Activated CD4-positive, alpha-beta T cell treated with anti-CD3 and anti-CD28 coated beads for 1 hour (primary cell): Measurements from ENCODE around the gene SIMC1.
"Not testable (repeated sequence)": the region's sequence is repeated elsewhere in the genome, so short reads cannot be mapped to it uniquely, and the experiment has no call there.

Source experiments
- DNase-seq: peaks from one replicate; pipeline ENCODE4 v3.0.0-alpha.2; 2020

Gene SIMC1

DNA sequence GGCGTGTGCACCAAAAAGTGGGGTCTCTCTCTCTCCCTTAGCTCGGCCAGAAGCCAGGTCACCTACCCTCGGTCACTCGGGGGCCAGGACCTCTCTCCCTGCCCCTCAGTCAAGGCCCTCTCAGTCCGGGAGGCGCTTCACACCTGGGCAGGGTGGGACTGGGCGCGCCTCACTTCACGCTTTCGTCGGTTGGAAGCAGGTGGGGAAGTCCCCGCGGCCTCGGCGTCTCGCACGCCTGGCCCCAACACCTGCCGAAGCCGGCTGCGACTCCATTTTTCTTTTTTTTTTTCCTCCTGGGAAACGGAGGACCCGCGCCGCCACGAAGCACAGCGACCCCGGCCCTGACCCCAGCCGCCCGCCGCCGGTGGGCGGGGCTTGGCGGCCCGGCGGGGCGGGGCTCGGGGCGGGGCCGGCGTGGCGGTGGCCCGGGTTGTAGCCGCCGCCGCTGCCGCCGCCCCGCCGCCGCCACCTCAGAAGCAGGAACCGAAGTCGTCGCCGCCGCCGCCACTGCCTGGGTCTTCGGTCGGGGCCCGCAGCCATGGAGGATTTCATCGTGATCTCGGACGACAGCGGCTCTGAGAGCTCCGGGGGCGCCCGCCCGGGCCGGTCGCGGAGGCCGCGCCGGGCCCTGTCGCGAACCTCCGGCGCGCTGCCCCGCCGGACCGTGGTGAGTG is at the start of gene SIMC1:
TSS of gene SIMC1 (plus strand) at position 454 of the 674 bp plus-strand sequence. CDS start at position 539, 85 bp downstream.
- DNase-seq = peak; percentile 37

DNA sequence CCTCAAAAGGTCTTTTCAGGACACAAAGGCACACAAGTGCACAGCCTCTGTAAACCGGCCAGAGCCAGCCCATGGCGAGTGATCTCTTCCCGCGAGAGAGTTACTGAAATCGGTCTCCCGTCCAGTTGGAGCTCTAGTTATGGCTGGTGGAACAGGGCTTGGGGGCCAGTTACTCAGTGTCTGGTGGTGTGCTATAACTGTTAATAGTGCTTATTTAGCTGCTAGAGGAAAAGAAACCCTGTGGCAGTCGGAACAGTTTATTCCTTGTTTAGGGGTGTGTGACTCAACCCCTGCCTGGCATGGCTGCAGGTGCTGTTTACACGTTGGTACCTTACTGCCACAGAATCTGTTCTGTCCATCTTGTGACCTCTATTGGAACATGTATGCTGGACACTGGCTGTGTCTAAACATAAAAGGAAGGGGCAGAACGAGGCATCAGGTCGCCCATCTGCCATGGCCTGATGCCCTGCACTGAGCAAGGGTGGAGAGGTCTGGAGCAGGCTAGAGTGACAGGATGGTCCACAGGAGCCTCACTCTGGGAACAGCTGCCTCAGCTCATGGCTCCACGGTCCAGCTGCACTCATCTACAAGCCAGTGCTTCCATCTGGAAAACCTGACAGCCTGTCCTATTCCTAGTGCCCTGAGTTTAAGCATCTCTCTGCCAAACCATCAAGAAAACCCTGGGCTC is 49.6 kb upstream of the SIMC1 start:
- DNase-seq = no peak

DNA sequence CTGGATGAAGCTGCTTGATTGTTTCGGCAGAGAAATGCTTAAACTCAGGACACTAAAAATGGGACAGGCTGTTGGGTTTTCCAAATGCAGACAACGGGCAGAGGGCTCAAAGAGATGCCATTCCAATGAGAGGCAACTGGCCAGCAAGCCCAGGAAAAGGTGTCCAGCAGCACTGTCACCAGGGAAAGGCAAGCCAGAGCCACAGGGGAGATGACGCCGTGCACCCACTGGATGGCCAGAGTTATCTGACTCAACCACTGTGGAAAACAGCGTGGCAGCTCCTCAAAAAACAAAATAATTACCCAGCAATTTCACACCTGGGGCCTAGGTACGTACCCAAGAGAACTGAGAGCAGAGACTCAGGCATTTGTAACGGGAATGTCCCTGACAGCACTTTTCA is 48.4 kb upstream of the SIMC1 start:
- no peak for DNase-seq

DNA sequence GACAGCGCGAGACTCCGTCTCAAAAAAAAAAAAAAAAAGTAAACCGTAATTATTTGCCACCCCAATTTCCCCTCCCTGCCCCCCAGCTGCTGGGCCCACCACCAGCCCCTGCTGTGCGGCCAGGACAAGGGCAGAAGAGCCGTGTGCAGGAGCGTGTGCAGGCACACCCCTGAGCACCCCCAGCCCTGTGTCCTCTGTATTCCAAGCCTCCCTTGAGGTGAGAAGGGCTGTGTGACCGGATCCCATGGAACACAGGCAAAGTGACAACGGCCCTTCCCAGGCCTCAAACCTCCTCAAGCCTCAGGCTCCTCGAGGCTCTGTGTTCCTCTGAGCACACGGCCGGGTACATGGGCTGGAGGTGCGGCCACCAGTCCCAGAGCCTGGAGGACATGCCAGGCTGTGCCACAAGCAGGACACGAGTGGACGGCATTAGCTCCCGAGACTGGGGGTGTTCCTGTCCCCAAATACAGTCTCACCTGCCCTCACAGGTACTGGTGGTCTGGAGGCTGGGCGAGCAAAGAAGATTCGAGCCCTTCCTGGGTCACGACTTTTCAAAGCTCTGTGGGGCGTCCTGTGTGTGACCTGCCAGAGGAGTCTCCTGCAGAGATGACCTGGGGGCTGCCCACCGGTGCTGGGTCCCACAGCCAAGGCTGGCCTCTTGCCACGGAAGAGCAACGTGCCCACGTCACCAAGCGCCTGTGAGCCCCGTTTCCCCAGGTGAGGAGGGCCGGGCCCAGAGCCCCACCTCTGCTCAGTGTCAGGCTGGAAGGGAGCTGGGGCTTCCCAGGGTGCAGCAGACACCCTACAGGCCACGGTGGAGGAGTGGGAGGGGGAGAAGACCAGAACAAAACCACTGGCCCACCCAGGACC is 47.1 kb upstream of the SIMC1 start:
- no peak for DNase-seq

DNA sequence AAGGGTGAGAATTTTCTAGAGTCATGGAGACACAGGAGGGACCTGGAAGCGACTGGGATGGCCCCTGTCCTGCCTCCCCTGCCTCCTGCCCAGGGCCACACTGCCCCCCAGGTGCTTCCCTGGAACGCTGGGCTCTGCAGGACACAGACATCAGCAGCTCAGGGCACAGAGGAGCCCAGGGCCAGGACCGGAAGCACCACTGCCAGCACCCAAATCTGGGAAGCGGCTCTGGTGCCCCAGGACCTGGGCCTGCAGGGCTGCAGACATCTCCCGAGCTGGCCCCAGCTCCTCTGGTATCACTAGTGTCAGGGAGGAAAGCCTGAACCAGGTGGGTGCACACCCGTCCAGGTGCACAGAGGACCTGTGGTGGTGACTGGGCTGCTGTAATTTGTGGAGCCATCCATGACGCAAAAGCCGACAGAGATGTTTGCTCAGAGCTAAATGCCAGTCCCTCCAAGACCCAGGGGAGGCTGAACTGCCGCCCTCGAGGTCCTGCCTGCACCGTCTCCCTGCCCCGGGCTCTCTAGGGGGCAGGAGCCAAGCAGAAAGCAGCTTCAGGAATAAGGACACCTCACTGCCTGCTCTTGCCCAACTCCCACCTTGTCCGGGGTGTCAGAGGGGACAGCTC is 46.0 kb upstream of the SIMC1 start:
- DNase-seq = no peak

DNA sequence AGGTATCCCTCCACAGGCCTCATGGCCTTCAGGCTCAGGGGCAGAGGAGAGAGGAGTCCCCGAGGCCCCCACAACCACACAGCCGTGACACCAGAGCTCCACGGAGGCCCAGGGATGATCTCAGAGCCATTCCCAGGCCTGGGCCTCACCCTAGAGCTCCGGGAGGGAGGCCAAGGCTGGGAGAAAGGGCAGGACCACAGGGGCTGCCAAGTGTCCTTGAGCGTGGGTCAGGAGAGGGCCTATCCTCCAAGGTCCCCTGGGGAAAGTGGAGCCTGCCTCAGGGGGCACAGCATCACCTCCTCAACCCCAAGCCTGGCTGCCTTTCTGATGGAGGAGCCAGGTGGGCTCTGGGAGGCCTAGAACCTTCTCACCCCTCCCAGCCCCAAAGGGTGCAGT is 45.5 kb upstream of the SIMC1 start:
- DNase-seq = not testable (repeated sequence)

DNA sequence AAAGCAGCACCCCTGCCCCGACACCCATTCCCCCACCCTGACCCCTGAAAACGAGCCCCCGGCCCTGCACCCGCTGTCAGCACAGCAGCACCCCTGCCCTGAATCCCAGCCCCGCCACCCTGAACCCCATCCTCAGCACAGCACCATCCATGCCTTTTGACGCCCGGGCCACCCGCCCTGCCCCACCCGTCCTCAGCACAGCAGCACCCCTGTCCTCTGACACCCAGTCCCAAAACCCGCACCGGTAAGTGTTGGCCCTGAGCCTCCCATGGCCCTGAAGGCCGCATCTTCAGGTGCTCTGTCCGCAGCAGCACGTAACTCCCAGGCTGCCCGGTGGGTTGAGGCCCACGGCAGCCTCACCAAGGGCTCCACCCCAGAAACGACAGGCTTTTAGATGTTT is 44.6 kb upstream of the SIMC1 start:
- not testable (repeated sequence) for DNase-seq

DNA sequence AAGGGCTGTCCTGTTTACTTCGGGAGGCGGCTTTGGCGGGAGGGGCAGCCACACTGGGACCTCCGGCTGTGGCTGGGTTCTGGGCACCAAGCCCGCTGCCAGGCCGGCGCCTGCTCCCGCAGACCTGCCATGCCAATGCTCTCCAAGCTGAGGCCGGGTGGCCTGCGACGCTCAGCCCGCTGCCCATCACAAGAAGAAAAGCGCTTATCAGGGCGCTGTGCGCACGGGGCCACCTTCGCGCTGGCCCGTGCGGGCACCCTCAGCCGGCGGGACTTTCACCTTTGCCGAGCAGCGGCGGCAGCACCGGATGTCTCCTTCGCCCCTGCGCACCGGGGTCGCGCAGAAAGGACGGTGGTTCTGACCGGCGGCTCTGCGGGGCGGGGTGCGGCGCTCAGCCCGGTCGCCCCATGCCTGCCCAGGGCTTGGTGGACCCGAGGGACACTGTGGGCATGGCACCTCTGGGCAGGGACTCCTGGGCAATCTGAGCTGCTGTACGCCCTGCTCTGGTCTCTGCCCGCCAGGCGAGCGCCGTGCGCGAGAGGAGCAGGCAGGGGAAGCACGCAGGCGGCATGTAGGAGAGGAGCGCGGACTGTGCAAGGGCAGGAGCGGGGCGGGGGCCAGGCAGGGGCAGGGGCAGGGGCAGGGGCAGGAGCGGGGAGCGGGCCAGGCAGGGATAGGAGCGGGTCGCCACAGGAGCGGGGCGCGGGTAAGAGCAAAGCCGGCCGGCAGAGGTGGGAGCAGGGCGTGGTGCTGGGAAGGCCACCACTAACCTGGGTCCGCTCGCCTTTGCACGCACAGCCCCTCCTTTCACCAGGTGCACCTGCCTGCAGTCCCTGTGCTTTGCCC is 43.8 kb upstream of the SIMC1 start:
- not testable (repeated sequence) for DNase-seq

DNA sequence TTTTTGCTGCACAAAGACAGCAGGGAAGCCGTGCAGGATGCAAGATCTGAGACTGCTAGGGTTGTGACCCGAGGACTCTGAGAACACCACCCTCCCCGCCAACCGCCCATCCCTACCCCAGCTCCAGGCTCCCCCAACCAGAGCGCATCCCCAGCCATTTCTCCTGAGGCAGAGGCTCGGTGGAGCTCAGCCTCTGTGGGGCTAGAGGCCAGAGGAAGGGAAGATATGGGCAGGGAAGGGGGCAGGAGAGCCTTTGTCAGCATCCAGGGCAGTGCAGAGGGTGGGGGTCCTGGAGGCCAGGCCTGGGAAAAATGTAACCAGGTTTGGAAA is 43.2 kb upstream of the SIMC1 start:
- DNase-seq = not testable (repeated sequence)

DNA sequence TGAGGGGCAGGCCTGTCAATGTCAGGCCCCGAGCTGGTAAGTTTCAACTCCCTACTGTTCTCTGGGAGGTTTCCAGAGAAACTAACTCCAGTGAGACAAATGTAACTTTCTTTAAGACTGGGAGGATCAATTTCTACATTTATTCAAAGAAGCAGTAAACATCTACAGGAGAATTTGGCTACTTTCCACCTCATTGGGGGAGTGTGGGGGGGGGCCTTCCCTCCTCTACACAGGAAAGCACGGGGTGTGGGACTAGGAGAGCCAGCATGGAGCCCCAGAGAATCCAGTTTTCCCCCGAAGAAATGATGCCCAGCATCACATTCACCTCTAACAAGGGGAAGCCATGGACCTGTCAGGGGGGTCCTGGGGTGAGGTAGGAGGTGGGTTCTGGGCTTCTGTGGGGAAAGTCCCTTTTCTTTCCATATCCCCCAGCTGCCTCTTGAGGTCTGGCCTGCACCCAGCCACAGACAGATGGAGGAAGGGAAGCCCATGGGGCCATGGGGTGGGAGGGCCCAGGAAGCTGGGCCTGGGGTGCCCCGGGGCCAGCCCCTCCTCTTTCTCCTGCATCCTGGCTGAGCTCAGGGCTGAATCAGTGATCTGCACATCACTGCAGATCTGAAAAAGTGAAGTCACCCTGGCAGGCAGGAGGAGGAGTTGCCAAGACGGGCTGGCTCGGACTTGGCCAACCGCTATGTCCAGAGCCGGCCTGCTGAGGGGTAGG is 42.6 kb upstream of the SIMC1 start:
- not testable (repeated sequence) for DNase-seq

DNA sequence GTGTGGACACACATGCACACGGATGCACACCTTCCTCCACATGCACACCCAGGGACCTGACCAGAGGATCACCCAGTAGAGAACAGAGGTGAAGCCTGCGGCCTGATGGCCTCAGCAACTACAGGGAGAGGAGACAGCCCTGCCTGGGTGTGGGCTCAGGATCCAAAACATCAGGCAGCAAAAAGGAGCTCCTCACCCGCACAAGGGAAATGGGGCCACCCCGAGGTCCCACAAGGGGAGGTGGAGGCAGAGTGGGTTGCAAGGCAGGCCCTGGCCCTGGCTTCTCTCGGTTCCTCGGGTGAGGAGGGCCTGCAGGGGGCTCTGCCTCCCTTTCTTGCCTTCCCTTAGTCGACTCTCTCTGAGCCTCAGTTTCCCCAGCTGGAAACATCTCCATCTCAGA is 41.4 kb upstream of the SIMC1 start:
- not testable (repeated sequence) for DNase-seq

DNA sequence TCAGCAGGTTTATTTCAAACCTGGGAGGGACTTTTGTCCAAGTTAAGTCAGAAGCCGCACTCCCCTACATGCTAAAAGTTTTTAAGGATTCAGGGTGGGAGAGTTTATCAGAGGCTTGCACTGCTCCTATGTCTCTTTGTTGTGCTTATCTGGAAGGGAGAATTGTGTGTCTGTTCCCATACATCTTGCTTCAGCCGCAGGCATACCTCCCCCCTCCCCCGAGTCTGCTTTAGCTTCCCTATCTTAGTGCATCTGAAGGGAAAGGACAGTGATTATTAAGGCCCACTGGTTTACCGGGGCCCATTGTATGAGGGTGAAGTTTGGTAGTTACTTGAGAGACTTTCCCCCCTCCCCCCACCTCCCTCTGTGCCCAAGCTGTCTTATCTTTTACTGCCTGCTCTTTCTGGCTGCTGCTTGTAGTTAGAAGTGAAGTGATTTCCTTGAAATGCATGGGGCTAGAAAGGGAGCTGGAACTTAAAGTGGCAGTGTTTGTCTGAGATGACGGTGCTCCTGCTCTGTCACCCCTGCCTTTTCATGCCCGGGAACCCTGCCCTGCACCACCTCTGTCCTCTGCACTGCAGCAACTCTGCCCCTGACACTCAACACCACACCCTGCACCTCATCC is 40.9 kb upstream of the SIMC1 start:
- DNase-seq = not testable (repeated sequence)

DNA sequence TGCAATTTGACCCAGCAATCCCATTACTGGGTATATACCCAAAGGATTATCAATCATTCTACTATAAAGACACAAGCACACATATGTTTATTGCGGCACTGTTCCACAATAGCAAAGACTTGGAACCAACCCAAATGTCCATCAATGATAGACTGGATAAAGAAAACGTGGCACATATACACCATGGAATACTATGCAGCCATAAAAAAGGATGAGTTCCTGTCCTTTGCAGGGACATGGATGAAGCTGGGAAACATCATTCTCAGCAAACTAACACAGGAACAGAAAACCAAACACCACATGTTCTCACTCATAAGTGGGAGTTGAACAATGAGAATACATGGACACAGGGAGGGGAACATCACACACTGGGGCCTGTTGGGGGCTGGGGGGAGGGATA is 39.9 kb upstream of the SIMC1 start:
- not testable (repeated sequence) for DNase-seq

DNA sequence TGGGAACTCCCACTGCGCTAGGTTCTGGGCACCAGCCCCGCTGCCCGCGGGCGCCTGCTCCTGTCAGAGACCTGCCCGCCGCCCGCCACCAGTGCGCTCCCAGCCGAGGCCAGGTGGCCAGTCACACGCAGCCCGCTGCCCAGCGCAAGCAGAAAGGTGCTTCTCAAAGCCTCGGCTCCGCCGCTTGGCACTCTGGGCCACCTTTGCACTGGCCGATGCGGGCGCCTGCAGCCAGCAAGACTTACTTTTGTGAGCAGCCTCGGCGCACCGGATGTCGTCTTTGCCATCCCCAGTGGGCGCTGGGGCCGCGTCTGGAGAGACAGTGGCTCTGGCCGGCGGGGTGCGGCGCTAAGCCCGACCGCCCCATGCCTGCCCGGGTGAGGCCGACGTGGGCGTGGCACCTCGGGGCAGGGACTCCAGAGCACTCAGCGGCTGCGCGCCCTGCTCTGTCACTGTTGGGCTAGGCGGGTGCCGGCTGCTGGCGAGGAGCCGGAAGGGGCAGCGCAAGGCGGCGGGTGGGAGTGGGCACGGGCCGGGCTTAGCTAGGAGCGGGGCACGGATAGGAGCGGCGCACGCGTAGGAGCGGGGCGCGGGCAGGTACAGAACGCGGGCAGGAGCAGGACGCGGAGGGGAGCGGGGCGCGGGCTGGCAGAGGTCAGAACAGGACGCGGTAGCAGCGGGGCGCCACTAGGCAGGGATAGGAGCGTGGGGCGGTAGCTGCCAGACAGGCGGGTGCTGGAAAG is 39.1 kb upstream of the SIMC1 start:
- DNase-seq = not testable (repeated sequence)

DNA sequence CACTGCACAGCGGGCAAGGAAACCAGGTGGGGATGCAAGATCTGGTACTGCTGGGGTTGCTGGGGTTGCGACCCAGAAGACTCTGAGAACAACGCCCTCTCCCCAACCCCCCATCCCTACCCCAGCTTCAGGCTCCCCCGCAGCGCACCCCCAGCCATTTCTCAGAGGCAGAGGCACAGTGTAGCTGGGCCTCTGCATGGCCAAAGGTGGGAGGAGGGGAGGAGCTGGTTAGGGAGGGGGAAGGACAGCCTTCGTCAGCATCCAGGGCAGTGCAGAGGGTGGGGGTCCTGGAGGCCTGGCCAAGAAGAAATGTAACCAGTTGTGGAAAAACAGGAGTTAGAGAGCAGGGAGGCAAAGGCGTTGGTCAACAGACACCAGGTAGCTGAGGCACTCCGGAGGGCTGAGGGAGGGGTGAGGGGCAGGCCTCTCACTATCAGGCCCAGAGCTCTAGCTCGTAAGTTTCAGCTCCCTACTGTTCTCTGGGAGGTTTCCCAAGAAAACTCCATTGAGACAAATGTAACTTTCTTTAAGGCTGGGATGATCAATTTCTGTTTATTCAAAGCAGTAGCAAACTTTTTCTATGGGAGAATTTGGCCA is 38.3 kb upstream of the SIMC1 start:
- DNase-seq = not testable (repeated sequence)

DNA sequence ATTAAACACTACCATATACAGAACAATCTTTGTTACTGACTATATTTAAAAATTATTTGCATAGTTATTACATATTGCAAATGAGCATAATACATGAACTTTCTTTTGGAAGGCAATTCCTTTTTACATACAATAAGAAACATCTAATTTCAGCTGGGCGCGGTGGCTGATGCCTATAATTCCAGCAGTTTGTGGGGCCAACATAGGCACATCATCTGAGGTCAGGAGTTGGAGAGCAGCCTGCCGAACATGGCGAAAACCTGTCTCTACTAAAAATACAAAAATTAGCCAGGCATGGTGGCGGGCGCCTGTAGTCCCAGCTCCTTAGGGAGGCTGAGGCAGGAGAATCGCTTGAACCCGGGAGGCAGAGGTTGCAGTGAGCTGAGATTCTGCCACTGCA is 36.4 kb upstream of the SIMC1 start:
- no peak for DNase-seq

DNA sequence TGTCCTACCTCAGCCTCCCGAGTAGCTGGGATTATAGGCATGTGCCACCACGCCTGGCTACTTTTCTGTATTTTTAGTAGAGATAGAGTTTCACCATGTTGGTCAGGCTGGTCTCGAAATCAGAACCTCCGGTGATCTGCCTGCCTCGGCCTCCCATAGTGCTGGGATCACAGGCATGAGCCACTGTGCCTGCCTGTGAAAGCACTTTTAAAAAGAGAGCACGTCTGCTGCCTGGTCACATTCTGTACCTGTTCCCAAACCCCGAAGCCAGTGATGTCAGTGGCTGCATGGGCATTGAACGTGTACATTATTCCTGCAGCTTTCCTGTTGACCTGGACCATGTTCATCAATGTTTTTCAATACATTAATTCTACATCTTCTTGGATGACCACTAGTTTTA is 35.1 kb upstream of the SIMC1 start:
- no peak for DNase-seq

DNA sequence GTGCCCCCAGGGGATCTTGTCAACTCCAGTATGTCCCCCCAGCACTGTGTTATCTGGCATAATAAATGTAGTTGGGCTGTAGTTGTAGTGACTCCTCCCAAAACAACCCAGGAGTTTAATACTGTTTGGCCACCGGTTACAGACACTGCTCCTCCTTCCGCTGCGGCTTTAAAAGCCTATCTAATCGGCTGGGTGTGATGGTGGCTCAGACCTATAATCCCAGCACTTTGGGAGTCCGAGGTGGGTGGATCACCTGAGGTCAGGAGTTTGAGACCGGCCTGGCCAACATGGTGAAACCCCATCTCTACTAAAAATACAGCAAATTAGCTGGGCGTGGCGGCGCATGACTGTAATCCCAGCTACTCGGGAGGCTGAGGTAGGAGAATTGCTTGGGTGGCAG is 34.7 kb upstream of the SIMC1 start:
- not testable (repeated sequence) for DNase-seq

DNA sequence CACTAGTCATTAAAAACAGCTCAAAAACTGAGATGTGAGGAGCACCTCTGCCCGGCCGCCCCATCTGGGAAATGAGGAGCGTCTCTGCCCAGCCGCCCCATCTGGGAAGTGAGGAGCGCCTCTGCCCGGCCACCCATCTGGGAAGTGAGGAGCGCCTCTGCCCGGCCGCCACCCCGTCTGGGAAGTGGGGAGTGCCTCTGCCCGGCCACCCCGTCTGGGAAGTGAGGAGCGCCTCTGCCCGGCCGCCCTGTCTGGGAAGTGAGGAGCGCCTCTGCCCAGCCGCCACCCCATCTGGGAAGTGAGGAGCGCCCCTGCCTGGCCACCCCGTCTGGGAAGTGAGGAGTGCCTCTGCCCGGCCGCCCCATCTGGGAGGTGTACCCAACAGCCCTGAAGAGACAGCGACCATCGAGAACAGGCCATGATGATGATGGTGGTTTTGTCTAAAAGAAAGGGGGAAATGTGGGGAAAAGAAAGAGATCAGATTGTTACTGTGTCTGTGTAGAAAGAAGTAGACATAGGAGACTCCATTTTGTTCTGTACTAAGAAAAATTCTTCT is 23.7 kb upstream of the SIMC1 start:
- not testable (repeated sequence) for DNase-seq
